HEK293 (cell line): ENCODE data around the gene HOXB8.

Experiments
- RBAK ChIP-seq: fragments of 450-650 bp; formaldehyde crosslinking; IDR thresholded peaks from 2 replicates; pipeline ENCODE4 v1.5.1; 2016; ENCODE audit warnings: missing biosample characterization, missing genetic modification characterization
- ZNF362 ChIP-seq: fragments of 450-650 bp; formaldehyde crosslinking; IDR thresholded peaks from 2 replicates; pipeline ENCODE4 v1.5.1; 2016; ENCODE audit warnings: missing biosample characterization, missing genetic modification characterization
- TF ChIP-seq, protein P1 (sequence below): fragments of 450-650 bp; formaldehyde crosslinking; IDR thresholded peaks from 2 replicates; pipeline ENCODE4 v1.5.1; 2017; ENCODE audit warnings: missing biosample characterization, missing genetic modification characterization

- TF ChIP-seq ZNF362 (tag by site-specific recombination) (no peak), RBAK (no peak)
- TF ChIP-seq, protein P1, sequence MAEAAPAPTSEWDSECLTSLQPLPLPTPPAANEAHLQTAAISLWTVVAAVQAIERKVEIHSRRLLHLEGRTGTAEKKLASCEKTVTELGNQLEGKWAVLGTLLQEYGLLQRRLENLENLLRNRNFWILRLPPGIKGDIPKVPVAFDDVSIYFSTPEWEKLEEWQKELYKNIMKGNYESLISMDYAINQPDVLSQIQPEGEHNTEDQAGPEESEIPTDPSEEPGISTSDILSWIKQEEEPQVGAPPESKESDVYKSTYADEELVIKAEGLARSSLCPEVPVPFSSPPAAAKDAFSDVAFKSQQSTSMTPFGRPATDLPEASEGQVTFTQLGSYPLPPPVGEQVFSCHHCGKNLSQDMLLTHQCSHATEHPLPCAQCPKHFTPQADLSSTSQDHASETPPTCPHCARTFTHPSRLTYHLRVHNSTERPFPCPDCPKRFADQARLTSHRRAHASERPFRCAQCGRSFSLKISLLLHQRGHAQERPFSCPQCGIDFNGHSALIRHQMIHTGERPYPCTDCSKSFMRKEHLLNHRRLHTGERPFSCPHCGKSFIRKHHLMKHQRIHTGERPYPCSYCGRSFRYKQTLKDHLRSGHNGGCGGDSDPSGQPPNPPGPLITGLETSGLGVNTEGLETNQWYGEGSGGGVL (tag by site-specific recombination) = no peak
Measured at GRCh38 chr17:48584223-48584741, 30.8 kb downstream of the HOXB8 start.
